HG03571 (cell line): ENCODE results near the gene MAGED1.
"Not testable (repeated sequence)": the region's sequence is repeated elsewhere in the genome, so short reads cannot be mapped to it uniquely, and the experiment has no call there.

Source experiments
- ATAC-seq: cut with Tn5 transposase; IDR thresholded peaks from one replicate; pipeline ENCODE4 v1.9.1; 2021; ENCODE audit not compliant: unreplicated experiment

MAGED1 gene

GRCh38 chrX:51894697-51895336 is 1.4 kb downstream of the MAGED1 start:
- ATAC-seq: peak; percentile 65

- ATAC-seq: no peak
These were observed 3.2 kb downstream of the MAGED1 start for GRCh38 chrX:51896626-51897025.

- no peak for ATAC-seq
These were observed 6.3 kb downstream of the MAGED1 start for GRCh38 chrX:51899741-51900140.

DNA sequence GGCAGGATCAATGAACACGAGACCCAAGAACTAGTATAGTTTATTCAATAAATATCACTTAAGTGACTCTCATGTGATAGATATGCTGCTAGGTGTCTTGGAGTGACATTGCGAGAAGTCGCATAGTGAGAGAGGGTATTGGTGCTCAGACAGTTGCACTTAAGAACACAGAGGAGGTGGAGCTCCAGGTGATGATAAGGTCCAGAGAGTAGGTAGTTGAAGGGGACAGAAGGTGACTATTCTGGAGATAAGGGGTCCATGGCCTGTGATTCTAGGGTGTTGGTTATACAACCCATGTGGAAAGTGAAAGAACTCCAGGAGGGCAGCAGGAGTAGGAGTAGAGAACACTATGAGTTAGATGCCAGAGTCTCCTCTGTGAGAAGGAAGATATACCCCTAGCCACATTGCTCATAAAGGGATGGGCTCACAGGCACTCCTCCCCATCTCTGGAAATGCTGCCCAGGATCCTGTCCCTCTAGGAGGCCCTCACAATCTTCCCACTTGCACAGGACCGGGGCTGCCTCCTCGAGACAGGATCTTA is 9.2 kb downstream of the MAGED1 start:
- ATAC-seq: no peak

DNA sequence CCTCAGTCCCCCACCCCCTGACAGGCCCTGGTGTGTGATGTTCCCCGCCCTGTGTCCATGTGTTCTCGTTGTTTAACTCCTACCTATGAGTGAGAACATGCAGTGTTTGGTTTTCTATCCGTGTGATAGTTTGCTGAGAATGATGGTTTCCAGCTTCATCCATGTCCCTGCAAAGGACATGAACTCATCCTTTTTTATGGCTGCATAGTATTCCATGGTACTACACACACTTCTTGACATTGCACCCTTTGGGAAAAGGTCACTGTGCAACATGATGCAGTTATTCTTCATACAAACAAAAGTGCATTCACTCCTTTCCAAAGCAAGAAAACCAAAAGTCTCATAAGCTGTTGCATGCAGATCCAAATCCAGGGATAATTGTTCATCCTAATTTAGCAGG is 11.7 kb downstream of the MAGED1 start:
- not testable (repeated sequence) for ATAC-seq

GRCh38 chrX:51905711-51906110 is 12.3 kb downstream of the MAGED1 start:
- no peak for ATAC-seq

DNA sequence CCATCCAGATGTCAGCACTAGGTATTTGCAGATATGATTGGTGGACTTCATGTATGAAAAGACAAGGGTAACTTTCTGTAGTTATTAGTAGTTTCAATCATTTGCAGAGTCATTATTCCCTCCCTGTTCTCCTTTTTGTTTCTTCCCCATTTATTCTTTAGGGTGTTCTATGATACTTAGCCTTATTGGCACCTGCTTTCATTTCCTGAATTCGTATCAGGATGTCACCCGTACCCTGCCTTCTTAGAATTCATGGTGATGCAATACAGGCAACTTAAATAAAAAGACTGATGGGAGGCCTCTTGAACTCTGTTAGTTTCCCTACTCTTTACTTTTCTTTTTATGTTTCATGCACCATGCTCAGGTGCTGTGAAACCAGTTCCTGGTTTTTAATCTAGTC is 24.2 kb downstream of the MAGED1 start:
- ATAC-seq: no peak

DNA sequence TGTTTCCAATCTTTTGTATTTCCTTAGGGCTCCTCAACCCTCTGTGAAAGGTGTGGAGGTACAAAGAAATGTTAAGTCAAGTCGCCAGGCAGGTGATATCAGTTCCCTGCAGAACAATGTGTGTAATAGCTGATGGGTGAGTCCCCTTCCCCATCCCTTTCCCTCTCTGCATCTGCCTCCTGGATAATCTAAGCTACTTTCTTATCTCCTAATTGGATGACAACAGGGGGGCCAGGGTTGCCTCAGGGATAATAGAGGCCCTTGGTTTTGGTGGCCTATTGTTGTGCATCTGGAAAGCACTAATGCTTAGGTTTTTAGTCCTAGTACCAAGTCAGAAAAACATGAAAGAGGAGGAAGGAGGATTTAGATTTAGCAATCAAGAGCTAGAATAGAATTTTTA is 29.1 kb downstream of the MAGED1 start:
- ATAC-seq: no peak

- ATAC-seq: no peak
These were observed 38.2 kb downstream of the MAGED1 start for GRCh38 chrX:51931566-51932150.
